IPS-NIHi7 (cell line): ENCODE results near the gene RETREG2.

Experiments
- DNase-seq: peaks from one replicate; pipeline ENCODE4 v3.0.0; 2012; ENCODE audit warnings: mixed read lengths; ENCODE audit errors: extremely low spot score

RETREG2 gene

GRCh38 chr2:219214786-219215185, 36.7 kb downstream of the RETREG2 start:
- DNase-seq = no peak

DNA sequence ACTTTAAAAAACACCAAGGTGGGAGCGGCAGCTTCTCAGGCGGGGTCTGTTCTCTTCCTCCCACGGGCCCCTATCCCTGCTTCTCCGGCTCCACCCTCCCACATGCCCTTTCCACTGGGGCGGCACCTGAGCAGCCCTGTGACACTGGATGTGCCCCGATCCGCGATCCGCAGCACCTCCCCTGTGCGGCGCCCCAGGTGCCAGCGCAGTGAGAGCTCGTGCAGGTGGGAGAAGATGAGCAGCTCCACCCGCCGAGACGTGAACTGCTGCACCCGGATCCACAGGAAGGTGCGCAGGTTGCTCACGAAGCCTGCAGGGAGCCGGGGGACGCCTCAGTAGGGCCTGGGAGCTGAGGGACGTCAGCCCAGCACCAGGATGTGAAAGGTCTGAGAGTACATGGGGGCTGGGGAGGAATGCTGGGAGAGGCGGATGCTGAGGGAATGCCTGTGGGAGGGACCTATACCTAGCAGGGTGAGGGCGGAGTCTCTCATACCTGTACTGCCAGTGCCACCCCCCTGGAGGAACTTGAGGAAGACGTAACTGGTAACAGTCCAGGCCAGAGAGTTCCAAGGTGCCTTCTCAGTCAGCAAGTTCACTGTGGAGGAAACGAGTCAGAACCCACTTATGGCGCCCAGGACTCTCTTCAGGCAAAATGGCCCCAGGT, 37.9 kb downstream of the RETREG2 start:
- no peak for DNase-seq

DNA sequence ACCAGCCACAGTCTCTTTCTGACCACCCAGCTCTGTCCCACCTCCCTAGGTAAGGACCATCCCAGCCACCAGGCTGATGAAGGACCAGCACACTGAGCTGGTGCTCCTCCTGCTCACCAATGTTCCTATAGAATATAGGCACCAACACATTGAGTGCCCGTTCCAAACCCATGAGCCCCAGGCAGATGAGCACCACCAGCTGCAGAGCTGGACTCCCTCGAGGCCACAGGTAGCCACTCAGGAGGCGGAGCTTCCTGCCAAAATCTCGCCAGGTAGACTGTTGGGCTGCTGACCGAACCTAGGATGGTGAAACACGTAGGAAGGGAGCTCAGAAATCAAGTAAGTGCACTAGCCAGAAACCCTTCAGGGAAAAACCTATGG, 38.5 kb downstream of the RETREG2 start:
- DNase-seq = no peak

DNA sequence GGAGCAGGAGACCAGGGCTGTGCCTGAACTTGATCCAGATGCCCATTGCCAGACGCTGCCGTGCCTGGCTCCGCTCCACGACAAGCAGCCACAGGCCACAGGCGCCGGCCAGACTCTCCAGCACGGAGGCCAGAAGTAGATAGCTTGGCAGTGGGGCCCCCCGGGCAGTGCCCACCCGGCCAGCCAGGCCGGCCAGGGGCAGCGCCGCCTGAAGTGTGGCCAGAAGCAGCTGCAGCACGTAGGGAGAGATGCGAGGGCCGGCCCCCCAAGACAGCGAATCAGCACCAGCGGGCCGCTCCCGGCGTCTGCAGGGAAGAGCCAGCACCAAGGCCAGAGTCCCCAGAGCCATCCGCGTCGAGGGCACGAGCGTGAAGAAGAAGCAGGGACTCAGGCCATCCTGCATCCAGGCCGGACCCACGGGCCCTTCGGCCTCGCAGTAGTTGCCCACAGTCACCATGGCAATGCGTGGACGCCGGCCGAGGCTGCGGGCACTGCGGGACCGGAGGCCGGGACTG, 40.2 kb downstream of the RETREG2 start:
- DNase-seq = peak; percentile 77

- DNase-seq = peak; percentile 93
Observed at GRCh38 chr2:219218732-219219701, 40.9 kb downstream of the RETREG2 start, which contains the start of gene ABCB6. Gene ABCB6 (minus strand): TSS chr2:219218958. CDS start chr2:219218673, 285 bp downstream.

DNA sequence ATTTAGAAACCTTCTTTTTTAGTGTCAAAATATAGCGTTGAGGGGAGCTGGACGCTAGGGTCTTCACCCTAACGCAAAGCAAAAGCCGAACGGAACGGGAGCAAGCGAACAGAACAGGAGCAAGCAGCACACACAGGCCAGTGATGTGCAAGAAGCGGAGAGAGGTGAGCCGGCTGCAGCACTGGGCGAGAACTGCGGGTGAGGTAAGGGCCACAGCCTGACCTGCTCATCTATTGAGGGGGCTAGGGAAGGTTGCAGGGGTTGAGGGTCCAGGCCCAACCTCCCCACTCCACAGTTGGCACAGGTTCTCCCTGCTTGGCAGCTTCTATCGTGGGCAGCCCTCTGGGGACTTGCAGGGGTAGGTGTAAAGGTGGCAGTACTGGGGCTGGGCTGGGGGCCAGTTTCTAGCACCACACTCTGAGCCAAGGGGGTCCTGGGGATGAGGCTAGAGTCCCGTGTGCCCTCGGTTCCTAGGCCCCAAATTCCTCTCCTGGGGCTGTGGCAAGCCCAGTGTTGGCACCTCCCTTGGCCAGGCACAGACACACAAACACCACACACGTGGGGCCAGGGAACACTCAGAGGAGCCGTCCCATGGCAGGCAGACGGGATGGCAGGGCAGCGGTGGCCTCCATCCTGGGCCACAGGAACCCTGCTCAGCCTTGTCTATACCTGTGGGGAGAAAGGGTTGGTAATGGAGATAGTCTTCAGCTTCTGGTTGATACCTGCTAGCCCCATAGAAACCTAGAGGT, 41.9 kb downstream of the RETREG2 start:
- DNase-seq = no peak

DNA sequence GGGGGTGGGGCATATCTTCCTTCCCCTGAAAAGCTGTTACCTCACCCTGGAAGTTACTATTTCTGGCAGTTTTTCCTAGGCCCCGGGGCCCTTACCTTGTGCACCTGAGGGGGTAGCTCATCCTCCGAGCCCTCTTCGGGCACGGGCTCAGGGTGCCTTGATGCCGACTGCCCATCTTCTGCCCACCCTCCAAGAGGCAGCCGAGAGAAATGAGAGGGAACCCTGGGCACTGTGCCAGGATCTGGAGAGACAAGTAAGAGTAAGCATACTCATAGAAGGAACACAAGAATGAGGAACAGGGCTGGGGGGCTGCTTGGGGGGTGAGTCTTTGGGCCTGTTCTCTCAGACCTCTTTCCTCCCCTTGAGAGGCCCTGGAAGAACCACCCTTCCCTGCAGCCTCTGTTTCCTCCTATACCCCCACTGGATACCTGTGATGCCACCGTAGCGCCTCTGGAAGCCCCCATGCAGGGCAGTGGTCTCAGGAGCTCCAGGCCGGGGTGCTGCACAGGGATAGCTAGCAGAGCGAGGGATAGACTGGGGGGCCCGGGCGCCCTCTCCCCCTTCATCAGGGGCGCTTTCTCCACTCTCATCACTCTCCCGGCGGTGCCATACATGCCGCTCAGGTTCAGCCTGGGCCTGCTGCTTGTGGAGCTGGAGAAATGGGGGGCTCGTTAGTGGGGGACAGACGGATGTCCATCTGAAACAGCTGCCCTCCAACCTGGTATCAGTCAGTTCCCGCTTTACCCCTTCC, 42.8 kb downstream of the RETREG2 start:
- no peak for DNase-seq

DNA sequence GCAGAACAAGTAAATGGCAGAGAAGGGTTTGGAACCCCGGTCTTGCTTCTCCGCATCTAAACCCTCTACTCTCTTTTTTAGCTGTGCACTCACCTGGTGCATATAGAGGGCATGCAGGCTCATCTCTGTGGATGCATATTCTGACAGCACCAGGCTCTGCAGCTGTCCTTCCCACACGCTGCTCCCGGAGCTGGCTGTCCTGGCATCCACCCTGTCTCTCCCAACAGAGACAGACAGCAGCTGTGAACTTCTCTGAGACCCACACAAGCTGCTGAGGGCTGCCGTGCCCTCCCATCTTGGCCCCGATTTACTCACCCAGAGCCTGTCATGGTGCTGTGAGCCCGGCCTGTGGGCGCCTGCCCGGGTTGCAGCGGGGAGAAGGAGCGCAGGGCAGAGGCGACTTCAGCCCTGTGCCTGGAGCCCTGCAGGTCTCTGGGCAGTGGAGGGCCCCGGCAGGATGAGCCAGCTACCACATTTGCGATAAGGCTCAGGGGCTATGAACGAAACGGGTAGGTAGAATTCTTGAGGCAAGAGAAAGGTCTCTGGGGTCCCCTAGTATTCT, 44.0 kb downstream of the RETREG2 start:
- no peak for DNase-seq

- DNase-seq = no peak
Observed at GRCh38 chr2:219223831-219224610, 45.9 kb downstream of the RETREG2 start.

DNA sequence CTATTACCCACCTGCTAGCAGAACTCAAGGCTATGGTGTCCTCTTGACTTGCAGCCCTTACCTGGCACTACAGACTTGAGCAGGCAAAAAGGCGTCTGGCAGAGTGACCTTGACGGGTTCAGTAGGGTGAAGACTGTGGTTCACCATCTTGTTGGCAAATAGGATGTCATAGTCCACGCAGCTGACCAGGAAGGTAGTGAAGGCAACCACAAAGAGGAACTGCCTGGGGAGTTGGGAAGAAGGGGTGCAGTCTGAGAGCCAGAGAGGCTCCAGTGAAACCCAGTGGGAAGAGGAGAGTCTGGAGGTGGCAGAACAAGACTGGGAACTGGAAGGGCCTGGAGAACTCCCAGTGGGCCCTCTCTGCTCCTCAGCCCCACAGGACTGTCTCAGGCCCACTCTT, 47.3 kb downstream of the RETREG2 start:
- DNase-seq = no peak

DNA sequence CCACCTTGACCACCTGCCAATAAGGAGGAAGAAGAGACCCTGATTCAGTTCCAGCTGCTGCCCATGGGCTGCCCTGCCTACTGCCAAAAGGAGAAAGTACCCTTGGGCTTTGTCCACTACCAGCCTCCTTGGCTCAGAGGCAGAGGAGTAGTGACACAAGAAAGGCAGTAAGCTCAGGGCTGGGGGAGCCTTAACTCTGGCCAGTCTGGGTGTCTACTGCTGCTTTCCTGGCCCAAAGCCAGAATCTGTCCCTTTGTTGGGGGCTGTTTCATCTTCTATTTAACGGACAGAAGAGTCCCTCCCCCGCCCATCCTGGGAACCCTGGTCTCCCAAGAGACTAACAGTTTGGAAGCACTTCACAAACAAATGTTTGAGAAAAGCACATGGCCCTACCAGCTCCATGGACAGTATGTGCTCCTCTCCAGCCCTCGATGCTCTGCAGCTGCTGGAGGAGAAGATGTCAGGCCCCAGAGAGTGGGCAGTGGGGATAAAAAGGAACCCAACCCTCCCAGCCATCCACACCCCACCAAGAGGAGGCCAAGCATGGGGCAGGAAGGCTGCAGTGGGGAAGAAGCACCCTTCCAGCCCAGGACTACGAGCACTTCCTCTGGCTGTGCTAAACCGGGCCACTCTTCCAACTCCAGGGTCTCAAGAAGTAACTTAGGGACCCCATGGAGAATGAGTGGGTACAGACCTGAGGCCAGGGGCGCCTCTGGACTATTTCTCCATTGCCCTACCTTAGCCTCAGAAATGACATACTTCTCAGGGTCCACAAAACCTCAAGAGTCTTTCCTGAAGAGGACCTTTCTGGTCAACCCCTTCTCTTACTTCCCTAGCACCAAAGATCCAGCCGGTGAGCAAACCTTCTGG, 50.2 kb downstream of the RETREG2 start:
- no peak for DNase-seq

DNA sequence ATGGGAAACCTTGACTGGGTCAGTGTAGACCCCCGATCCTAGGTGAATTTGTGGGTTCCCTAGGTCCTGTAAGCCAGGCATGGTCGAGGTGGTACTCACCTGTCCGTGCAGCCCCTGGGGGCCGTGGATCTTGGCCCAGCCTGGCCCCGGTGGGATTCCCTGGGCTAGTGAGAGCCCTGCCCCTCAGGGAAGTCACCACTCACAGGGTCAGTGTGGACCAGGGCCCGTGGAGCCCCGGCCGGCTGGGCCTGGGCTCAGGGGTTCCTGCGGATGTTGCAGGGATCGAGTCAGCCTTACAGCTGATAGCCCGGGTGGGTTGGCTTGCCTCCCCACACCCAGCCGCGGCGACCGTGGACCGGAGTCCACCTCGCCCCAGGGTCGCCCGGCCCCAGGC, 50.8 kb downstream of the RETREG2 start:
- DNase-seq = no peak

GRCh38 chr2:219229305-219230058, 51.4 kb downstream of the RETREG2 start, which contains the start of the genes ANKZF1 and ATG9A:
Gene ANKZF1 (plus strand): TSS chr2:219229806. CDS start chr2:219230258, 452 bp downstream.
Gene ATG9A (minus strand): TSS chr2:219229636. CDS start chr2:219228024, 1,612 bp downstream.
- DNase-seq = peak; percentile 99

DNA sequence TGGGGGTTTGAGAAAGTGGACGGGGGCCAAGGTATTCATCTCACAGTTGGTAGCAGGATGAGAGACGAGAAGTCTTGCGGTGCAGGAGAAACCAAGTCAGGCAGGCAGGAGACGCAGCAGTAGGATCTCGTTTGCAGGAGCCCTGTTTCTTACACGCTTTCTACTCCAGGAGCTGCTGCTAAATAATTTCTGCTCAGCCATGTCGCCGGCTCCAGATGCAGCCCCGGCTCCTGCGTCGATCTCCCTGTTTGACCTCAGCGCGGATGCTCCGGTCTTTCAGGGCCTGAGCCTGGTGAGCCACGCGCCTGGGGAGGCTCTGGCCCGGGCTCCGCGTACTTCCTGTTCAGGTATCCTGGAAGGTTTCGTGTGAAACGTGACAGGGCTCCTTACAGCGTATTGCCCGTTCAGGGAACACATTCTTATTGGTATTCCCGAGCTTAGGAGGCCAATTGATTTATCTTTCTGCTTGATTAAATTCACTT, 52.0 kb downstream of the RETREG2 start:
- peak; percentile 58 for DNase-seq

- DNase-seq = no peak
Observed at GRCh38 chr2:219234331-219234730, 56.3 kb downstream of the RETREG2 start.
